Central memory CD4-positive, alpha-beta T cell (primary cell): ENCODE results near the gene TNK2.
"Not testable (repeated sequence)": the region's sequence is repeated elsewhere in the genome, so short reads cannot be mapped to it uniquely, and the experiment has no call there.

ENCODE experiments used
- DNase-seq: peaks from one replicate; pipeline ENCODE4 v3.0.0; 2022

The TNK2 gene

GRCh38 chr3:195816276-195816913 is 92.0 kb downstream of the TNK2 start:
- not testable (repeated sequence) for DNase-seq

GRCh38 chr3:195815169-195815771 is 93.1 kb downstream of the TNK2 start:
- no peak for DNase-seq

GRCh38 chr3:195813916-195814640 is 94.3 kb downstream of the TNK2 start:
- no peak for DNase-seq
